Stimulated activated CD8-positive, alpha-beta memory T cell treated with anti-CD3 and anti-CD28 coated beads, Interleukin-7, amount 100 ng/mL, for 48 hours (primary cell): ENCODE data around the gene TMEM145.
"Not testable (repeated sequence)": the region's sequence is repeated elsewhere in the genome, so short reads cannot be mapped to it uniquely, and the experiment has no call there.

Source experiments
- DNase-seq, 2 donors: peaks; one replicate each; pipeline ENCODE4 v3.0.0-alpha.2; 2020; ENCODE audit warnings: low read depth in 1 of 2; ENCODE audit errors: extremely low read depth in 1 of 2

The TMEM145 gene

DNA sequence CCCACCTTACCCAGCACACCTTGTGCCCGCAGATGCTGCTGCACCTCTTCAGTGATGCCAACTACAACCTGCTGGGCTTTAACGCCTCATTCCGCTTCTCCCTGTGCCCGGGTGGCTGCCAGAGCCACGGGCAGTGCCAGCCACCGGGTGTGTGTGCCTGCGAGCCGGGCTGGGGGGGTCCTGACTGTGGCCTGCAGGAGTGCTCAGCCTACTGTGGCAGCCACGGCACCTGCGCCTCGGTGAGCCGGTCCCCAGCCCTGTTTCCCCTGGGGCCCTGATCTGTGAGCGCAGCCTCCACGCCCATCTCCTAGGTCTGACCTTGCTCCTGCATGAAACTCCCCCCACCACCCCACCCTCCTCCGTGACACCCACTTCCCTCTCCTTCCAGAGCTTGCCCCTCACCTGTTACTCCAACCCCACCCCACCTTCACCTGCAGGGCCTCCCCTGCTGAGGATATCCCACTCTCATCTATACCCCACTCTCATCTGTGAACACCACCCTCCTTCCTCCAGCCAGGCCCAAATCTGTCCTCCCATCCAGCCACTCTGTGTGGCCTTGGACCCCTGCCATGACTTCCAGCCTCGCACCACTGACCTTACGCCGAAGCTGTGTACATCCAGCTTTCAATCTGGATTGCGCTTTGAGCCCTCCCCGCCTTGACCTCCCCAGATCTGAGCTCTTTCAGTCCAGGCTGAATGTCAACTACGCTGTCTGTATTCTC, 21.0 kb downstream of the TMEM145 start:
- no peak for DNase-seq

GRCh38 chr19:42334697-42335373, 21.7 kb downstream of the TMEM145 start:
- no peak for DNase-seq

DNA sequence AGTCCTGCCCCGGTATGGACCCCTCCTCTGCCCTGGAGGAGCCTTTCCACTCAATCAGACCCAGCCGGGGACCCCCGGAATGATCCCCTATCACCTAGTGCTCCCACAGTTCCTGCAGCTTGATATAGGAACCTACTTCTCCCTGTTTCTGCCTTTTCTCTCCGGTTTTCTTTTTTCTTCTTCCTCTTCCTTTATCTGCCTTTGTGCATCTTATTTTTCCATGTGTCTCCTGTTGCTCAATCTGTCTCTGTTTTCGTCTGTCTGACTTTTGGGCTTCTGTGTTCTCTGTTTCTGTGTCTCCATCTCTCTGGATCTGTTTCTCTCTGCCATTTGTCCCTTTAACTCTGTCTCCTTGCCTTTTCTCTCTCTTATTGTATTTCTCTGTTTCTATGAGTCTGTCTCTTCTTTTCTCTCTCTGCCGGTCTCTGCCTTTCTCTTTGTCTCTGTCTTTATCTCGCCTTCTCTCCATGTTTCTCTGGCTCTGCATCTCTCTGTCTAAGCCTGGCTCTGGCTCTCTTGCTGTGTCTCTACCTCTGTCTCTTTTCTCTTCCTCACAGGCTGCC, 22.3 kb downstream of the TMEM145 start:
- DNase-seq, result no peak

GRCh38 chr19:42335971-42336370, 22.9 kb downstream of the TMEM145 start:
- no peak for DNase-seq

DNA sequence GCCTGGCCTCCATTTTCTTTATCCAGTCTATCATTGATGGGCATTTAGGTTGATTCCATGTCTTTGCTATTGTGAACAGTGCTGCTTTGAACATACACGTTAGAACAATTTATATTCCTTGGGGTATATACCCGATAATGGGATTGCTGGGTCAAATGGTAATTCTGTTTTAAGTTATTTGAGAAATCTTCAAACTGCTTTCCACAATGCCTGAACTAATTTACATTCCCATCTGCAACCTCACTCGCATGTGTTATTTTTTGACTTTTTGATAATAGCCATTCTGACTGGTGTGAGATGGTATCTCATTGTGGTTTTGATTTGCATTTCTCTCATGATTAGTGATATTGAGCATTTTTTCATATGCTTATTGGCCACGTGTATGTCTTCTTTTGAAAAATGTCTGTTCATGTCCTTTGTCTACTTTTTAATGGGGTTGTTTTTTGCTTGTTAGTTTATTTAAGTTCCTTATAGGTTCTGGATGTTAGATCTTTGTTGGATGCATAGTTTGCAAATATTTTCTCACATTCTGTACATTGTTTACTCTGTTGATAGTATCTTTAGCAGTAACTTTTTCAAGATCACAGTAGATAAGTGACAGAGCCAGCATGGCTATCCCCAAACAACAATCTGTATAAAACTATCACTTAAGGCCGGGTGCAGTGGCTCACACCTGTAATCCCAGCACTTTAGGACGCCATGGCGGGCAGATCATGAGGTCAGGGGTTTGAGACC, 26.2 kb downstream of the TMEM145 start:
- DNase-seq, result not testable (repeated sequence)

- not testable (repeated sequence) for DNase-seq
These were observed 26.8 kb downstream of the TMEM145 start for GRCh38 chr19:42339922-42340321.

DNA sequence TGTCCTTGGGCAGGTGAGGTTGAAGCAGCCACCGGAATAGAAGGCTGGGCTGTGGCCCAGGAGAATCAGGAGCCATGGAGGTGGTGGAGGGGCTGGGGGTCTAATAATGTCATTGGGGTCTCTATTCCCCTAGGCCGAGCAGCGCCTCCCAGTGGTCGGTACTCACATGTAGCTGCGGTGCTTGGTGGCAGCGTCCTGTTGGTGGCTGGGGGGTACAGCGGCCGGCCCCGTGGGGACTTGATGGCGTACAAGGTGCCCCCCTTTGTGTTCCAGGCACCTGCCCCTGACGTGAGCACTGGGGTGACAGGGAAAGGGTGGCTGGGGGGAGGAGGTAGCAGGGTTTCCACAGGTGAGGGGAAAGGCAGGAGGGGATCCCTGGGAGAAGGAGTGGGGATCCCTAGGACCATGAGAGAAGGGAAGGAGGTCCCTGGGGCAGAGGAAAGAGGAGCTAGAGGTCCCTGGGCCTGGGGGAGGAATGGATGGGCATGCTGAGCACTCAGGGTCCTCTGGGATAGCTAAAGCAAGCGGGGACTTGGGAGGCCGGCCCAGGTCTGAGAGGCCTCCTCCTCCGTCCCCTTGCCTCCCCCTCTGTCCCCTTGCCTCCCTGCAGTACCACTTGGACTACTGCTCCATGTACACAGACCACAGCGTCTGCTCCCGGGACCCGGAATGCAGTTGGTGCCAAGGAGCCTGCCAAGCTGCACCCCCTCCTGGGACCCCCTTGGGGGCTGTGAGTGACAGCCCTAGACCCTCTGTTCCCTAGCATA, 30.4 kb downstream of the TMEM145 start:
- DNase-seq, result no peak

DNA sequence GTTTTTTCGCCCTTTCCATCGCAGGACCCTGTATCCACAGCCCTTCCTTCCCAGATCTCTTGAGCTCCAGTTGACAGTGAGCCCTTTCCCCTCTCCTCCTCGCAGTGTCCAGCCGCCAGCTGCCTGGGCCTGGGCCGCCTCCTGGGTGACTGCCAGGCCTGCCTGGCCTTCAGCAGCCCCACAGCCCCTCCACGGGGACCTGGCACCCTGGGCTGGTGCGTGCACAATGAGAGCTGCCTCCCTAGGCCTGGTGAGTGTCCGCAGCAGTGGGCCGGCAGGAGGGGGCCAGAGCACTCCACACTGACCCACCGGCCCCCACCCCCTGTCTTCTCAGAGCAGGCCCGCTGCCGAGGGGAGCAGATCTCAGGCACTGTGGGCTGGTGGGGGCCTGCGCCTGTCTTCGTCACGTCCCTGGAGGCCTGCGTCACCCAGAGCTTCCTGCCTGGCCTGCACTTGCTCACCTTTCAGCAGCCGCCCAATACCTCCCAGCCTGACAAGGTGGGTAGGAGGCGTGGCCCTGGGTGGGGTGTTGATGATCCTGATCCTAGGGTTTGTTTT, 31.3 kb downstream of the TMEM145 start:
- no peak for DNase-seq

GRCh38 chr19:42345191-42345812, 32.2 kb downstream of the TMEM145 start:
- DNase-seq, result no peak

DNA sequence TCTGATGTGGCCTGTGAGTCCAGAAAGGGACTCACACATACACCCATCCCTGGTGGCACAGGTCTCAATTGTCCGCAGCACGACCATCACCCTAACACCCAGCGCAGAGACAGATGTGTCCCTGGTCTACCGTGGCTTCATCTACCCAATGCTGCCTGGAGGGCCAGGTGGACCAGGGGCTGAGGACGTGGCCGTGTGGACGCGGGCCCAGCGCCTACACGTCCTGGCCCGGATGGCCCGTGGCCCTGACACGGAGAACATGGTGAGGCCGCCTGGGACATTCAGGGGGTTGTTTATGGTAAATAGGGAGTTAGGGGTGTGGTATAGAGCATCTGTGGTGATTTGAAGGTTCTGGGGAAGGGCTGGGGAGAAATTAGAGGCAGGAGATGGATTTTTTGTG, 35.1 kb downstream of the TMEM145 start:
- DNase-seq, result no peak

DNA sequence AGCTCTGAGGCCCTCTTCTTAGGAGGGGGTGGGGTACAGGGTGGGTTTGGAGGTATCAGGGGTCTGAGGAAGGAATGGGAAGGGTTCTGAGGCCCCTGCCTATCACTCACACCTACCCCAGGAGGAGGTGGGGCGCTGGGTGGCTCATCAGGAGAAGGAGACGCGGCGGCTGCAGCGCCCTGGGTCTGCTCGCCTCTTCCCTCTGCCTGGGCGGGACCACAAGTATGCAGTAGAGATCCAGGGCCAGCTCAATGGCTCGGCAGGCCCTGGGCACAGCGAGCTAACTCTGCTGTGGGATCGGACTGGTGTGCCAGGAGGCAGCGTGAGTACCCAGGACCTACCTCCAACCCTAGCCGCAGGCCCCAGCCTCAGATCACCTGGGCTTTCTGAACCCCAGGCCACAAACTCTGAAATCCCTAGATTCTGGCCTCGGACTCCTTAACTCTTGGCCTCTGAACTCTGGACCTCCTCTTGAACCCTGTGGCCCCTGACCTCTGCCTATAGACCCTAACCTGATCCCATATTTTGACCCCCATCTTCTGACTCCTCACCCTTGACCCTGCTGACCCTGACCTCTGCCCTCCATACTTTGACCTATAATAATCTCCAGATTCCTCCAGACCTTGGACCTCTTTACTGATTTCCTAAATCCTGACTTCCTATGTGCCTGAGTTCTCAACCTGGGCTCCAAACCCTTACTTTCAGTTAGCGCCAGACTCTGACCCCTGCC, 36.4 kb downstream of the TMEM145 start:
- no peak for DNase-seq

DNA sequence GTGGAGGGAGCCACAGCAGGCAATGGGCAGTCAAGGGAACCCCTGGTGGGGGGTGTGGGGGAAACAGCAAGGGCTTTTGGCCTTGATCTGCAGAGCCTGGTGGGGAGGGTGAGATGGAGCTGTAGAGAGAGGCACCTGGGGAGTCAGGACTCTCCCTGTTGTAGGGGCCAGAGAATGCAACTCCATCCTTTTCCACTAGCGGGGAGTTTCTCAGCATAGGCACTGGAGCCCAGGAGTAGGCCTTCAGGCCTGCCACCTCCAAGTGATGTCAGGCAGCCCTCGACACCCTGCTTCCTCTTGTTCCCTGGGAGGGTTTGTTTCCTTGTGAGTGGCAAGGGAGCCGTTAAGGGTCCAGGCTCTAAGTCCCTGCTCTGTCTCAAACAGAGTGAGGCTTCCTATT, 37.3 kb downstream of the TMEM145 start:
- DNase-seq, result no peak

DNA sequence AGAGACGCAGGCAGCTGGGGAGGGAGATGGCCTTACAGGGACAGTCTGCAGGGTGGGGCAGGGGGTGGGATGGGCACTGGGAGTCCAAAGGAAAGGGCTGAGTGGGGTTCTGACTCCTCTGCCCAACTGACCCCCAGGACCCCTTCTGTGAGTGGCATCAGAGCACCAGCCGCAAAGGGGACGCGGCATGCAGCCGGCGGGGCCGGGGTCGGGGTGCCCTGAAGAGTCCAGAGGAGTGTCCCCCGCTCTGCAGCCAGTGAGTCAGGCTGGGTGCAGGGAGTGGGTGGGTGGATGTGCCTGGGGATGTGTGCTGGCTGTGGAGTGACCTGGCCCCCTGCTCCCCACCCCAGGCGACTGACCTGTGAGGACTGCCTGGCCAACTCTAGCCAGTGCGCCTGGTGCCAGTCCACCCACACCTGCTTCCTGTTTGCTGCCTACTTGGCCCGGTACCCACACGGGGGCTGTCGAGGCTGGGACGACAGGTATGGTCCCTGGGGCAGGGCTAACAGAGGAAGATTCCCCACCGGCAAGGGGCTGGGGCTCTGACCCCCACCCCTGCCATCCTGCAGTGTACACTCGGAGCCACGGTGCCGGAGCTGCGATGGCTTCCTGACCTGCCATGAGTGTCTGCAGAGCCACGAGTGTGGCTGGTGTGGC, 38.1 kb downstream of the TMEM145 start:
- no peak for DNase-seq

DNA sequence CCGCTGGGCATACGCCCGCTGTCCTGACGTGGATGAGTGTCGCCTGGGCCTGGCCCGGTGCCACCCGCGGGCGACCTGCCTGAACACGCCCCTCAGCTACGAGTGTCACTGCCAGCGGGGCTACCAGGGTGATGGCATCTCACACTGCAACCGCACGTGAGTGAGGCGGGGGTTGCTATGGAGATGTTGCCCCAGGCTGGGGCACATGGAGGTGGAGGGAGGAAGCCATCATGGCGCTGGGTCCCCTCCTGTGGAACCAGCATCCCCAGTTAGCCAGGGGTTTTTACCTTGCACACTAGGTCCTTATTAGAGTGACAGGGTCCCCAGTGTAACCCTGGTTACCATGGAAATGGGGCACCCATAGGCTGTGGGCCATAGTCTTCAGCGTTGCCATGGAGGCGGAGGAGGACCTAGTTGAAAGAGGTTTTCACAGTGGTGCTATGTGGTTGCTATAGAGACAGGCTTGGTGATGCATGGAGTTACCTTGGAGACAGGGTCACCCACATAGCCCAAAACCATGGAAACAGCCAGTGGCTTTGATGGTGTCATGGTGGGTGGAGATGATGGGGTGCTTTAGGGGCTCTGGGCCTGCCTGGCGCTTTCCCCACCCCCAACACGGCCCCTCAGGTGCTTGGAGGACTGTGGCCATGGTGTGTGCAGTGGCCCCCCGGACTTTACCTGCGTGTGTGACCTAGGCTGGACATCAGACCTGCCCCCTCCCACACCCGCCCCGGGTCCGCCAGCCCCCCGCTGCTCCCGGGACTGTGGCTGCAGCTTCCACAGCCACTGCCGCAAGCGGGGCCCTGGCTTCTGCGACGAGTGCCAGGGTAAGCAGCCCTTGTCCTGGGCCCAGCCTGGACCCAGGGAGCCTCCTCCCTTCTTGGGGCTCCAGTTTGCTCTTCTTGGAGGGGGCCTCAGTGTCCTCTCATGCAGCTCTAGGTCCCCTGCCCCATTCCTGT, 39.5 kb downstream of the TMEM145 start:
- DNase-seq, result peak in 1 of 2 donors; percentile 26

GRCh38 chr19:42353341-42354015, 40.4 kb downstream of the TMEM145 start:
- DNase-seq, result no peak

DNA sequence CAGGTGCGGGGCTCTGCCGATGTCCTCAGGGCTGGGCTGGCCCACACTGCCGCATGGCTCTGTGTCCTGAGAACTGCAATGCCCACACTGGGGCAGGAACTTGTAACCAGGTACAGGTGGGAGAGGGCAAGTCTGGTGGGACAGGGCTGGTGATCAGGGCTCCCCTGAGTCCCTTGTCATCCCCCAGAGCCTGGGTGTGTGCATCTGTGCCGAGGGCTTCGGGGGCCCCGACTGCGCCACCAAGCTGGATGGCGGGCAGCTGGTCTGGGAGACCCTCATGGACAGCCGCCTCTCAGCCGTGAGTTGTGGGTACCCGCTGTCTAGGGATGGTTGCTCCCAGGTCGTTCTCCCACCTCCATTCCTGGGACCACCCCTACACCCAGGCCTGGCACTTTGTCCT, 42.8 kb downstream of the TMEM145 start:
- no peak for DNase-seq

GRCh38 chr19:42356686-42357085, 43.6 kb downstream of the TMEM145 start:
- no peak for DNase-seq
